ENCODE data around the gene S100A11. TPM values are rescaled to one million over a fixed set of nuclear protein-coding genes. Genes with fewer than 3 reads are reported as not detected.

S100A11 gene
- total and polyA plus RNA-seq, 4 donors = 69.4 to 3,092 (median 1,654) TPM

- peaks cover 0 to 12% (median 8%) of the 10 kb centered on the region in 3 donors for H3K27me3 ChIP-seq (ENCODE audit: control insufficient read depth in 3 of 3, insufficient read depth in 3 of 3, low read length in 2 of 3)
- H3K36me3 ChIP-seq (ENCODE audit: control insufficient read depth in 4 of 4, insufficient read depth in 4 of 4, low read length in 4 of 4) = no peaks in the 10 kb centered on the region
- H3K4me1 ChIP-seq (ENCODE audit: control insufficient read depth in 5 of 5, insufficient read depth in 5 of 5, low read length in 5 of 5) = peaks cover 0 to 1% (median 0%) of the 10 kb centered on the region in 5 donors
- 73 to 76% methylated on average over 4 of the region's 4 CpGs for WGBS, 2 donors
- DNase-seq (peak; percentile 91 to 93 (median 92)), ATAC-seq (ENCODE audit: insufficient read depth, low FRiP score) (peak; percentile 78)
- peak overlapping the region in 1 of 2 donors; percentile 29 for H3K27ac ChIP-seq (ENCODE audit: low read depth in 1 of 2, low read length in 1 of 2)
- no peak overlapping the region for H3K4me3 ChIP-seq
- TF ChIP-seq CTCF (IDR thresholded peaks at IDR 0.05; ENCODE audit: control extremely low read depth, extremely low read depth) = peak; percentile 96
- H3K9me3 ChIP-seq (ENCODE audit: control insufficient read depth in 4 of 4, insufficient read depth in 3 of 4, low read length in 3 of 4) = no peaks in the 10 kb centered on the region
- H3K9ac ChIP-seq (ENCODE audit: insufficient read depth in 1 of 2, low read length in 2 of 2) = no peak overlapping the region
Measured at GRCh38 chr1:152001631-152002584, 34.9 kb downstream of the S100A11 start.

- Histone ChIP-seq H3K36me3 (ENCODE audit: control insufficient read depth in 4 of 4, insufficient read depth in 4 of 4, low read length in 4 of 4) (no peaks in the 10 kb centered on the region), H3K27me3 (ENCODE audit: control insufficient read depth in 3 of 3, insufficient read depth in 3 of 3, low read length in 2 of 3) (peaks cover 0 to 12% (median 8%) of the 10 kb centered on the region in 3 donors), H3K27ac (ENCODE audit: low read depth in 1 of 2, low read length in 1 of 2) (peak overlapping the region in 1 of 2 donors; percentile 29), H3K4me1 (ENCODE audit: control insufficient read depth in 5 of 5, insufficient read depth in 5 of 5, low read length in 5 of 5) (peaks cover 0 to 2% (median 0%) of the 10 kb centered on the region in 5 donors), H3K9ac (ENCODE audit: insufficient read depth in 1 of 2, low read length in 2 of 2) (no peak overlapping the region), H3K9me3 (ENCODE audit: control insufficient read depth in 4 of 4, insufficient read depth in 3 of 4, low read length in 3 of 4) (no peaks in the 10 kb centered on the region), H3K4me3 (no peak overlapping the region)
- ATAC-seq (ENCODE audit: insufficient read depth, low FRiP score) = peak; percentile 10
- DNase-seq = no peak
- 64 to 66% methylated on average over 4 of the region's 4 CpGs for WGBS, 2 donors
- no peak for TF ChIP-seq CTCF (IDR thresholded peaks at IDR 0.05; ENCODE audit: control extremely low read depth, extremely low read depth)
Measured at GRCh38 chr1:152000964-152001630, 35.7 kb downstream of the S100A11 start.

GRCh38 chr1:151998611-151999362 is 38.0 kb downstream of the S100A11 start:
- peaks cover 0 to 4% (median 3%) of the 10 kb centered on the region in 3 donors for H3K27me3 ChIP-seq (ENCODE audit: control insufficient read depth in 3 of 3, insufficient read depth in 3 of 3, low read length in 2 of 3)
- no peak for TF ChIP-seq CTCF (IDR thresholded peaks at IDR 0.05; ENCODE audit: control extremely low read depth, extremely low read depth)
- H3K27ac ChIP-seq (ENCODE audit: low read depth in 1 of 2, low read length in 1 of 2) = no peak overlapping the region
- no peaks in the 10 kb centered on the region for H3K36me3 ChIP-seq (ENCODE audit: control insufficient read depth in 4 of 4, insufficient read depth in 4 of 4, low read length in 4 of 4)
- H3K4me3 ChIP-seq = no peak overlapping the region
- ATAC-seq (ENCODE audit: insufficient read depth, low FRiP score) (no peak), DNase-seq (no peak)
- peaks cover 0 to 8% (median 4%) of the 10 kb centered on the region in 5 donors for H3K4me1 ChIP-seq (ENCODE audit: control insufficient read depth in 5 of 5, insufficient read depth in 5 of 5, low read length in 5 of 5)
- H3K9me3 ChIP-seq (ENCODE audit: control insufficient read depth in 4 of 4, insufficient read depth in 3 of 4, low read length in 3 of 4) = no peaks in the 10 kb centered on the region
- no peak overlapping the region for H3K9ac ChIP-seq (ENCODE audit: insufficient read depth in 1 of 2, low read length in 2 of 2)

Measured in lung (tissue), 12 donors.